Activated naive CD4-positive, alpha-beta T cell treated with anti-CD3 and anti-CD28 coated beads, Interleukin-2, amount 50 U/mL, for 16 hours (primary cell): Measurements from ENCODE around the gene CLN6.
"Not testable (repeated sequence)": the region's sequence is repeated elsewhere in the genome, so short reads cannot be mapped to it uniquely, and the experiment has no call there.

Experiments used
- DNase-seq: peaks from one replicate; pipeline ENCODE4 v3.0.0-alpha.2; 2020

CLN6 gene

DNA sequence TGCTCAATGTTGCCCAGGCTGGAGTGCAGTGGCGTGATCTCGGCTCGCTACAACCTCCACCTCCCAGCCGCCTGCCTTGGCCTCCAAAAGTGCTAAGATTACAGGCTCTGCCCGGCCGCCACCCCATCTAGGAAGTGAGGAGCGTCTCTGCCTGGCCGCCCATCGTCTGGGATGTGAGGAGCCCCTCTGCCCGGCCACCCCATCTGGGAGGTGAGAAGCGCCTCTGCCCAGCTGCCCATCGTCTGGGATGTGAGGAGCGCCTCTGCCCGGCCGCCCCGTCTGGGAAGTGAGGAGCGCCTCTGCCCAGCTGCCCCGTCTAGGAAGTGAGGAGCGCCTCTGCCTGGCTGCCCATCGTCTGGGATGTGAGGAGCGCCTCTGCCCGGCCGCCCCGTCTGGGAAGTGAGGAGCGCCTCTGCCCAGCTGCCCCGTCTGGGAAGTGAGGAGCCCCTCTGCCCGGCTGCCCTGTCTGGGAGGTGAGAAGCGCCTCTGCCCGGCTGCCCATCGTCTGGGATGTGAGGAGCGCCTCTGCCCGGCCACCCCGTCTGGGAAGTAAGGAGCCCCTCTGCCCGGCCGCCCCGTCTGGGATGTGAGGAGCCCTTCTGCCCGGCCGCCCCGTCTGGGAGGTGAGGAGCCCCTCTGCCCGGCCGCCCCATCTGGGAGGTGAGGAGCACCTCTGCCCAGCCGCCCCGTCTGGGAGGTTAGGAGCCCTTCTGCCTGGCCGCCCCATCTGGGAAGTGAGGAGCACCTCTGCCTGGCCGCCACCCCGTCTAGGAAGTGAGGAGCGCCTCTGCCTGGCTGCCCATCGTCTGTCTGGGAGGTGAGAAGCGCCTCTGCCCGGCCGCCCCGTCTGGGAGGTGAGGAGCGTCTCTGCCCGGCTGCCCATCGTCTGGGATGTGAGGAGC is 7.7 kb downstream of the CLN6 start:
- DNase-seq: not testable (repeated sequence)

DNA sequence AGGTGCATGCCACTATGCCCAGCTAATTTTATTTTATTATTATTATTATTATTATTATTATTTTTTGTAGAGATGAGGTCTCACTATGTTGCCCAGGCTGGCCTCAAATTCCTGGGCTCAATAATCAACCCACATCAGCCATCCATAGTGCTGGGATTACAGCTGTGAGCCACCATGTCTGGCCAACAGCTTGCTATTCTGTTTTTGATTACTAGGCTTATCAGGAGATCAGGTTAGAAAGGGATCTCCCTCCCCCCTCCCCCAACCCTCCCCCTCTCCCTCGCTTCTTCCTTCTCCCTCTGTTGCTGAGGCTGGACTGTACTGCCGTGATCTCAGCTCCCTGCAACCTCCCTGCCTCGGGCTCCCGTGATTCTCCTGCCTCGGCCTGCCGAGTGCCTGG is 8.6 kb downstream of the CLN6 start:
- DNase-seq: no peak

- no peak for DNase-seq
These were observed 9.0 kb downstream of the CLN6 start for GRCh38 chr15:68220489-68220888.

- no peak for DNase-seq
These were observed 10.4 kb downstream of the CLN6 start for GRCh38 chr15:68218847-68219798.

DNA sequence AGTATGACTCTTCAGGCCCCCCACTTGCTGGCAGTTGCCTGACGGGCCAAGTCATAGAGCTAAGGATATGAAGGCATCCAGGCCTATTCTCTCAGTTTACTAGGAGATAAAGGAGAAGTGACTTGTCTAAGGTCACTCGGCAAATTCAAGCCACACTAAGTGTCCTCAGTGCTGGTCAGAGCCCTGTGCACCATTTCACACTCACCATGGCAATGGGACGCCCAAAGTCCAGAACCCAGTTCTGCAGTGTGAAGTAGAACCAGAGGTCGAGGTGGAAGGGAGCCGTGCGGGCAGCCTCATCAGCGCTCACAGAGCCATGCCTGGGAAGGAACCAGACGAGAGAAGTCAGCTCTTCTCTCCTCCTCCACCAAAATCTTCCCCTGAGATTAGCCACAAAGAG is 11.2 kb downstream of the CLN6 start:
- DNase-seq: no peak

DNA sequence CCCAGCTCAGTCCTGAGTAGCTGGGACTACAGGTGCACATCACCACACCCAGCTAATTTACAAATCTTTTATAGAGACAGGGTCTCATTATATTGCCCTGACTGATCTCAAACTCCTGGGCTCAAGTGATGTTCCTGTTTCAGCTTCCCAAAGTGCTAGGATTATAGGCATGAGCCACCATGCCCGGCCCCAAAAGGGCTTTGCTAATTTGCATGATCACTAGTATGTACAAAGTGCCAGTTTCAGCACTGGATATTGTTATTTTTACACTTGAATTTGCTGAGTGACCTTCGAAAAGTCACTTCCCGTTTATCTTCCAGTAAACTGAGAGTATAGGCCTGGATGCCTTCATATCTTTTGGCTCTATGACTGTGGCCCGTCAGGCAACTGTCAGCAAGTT is 12.2 kb downstream of the CLN6 start:
- no peak for DNase-seq

DNA sequence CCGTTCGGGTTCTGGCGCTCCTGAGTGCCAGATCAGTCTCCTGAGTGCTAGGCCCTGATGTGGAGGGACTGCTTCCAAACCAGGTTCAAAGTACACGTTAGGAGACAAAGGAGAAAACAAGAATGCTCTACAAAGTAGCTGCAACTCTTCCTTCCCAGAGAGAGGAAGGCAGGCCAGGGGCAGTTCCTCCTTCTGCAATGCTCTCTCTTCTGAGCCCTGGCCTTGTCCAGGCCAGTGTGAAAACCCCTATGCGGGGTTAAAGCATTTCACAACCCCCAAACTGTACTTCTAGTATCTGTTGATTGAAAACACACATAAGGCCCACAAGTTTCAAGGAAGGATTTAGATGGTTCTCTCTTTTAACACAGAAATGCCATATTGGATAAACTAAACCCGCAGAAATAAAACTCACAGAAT is 14.7 kb downstream of the CLN6 start:
- no peak for DNase-seq

DNA sequence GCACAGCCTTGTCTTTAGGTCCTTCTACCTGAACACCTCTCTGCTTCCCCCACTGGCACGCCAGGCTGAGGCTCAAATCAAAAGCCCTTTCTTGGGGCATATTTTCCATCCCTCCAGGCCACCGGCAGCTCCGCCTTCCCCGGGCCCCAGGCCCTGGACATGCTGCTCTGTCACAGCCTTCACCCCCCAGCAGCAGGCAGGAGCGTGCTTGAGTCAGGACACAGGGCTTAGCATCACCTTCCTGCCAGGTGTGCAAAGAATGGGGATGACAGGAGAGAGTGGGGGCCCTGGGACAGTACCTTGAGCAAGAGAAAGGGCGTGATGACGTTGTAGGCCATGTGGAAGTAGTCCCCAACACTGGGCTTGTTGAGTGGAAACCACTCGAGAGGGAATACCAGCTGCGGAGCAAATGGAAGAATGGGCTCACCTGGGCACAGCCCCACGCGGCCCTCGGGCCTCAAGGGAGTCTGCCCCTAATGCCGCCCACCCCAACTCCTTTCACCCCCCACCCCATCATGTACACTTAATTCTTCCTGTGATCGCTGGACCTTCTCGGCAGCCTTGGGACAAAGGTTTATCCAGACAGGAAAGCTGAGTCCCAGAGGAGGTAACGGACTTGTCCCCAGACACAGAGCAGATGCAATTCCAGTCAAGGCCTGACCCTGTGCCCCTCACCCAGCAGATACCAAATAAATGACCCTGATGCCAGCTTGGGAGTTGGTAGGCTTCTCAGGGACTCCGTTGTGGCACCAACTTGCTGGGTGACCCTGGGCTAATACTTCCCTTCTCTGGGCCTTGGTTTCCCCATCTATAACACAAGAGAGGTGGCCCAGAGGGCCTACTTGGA is 15.3 kb downstream of the CLN6 start:
- DNase-seq: no peak

- not testable (repeated sequence) for DNase-seq
These were observed 16.1 kb downstream of the CLN6 start for GRCh38 chr15:68213491-68213845.

DNA sequence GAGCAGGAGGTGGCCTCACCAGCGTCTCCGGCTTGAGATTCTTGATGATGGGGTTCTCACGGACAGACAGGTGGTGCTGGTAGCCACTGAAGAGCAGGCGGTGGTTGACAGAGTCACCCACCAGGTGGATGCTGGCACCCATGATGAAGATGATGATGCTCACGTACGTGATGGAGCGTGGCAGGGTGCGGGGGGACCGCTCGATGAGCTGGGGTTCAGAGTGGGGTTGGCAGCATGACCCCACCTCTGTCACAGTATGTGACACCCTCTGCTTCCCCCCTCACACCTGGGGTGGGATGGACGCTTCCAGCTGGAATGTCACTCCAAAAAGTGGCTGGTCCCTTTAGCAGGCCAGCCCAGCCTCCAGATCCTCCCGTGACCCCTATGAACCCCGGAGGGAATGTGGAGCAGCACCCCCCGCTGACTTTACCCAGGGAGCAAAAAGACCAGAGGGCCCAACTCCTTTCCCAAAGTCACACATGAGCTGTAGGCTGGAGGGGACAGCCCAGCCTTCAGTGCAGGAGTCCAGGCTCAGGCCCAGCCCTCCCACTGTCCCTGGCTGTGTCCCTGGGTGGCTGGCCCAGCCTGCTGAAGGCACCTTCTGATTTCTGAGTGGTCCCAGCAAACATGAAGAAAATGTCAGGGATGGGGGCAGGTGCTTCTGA is 17.7 kb downstream of the CLN6 start:
- no peak for DNase-seq

GRCh38 chr15:68210821-68211655 is 18.5 kb downstream of the CLN6 start:
- DNase-seq: peak; percentile 63

GRCh38 chr15:68210409-68210756 is 19.1 kb downstream of the CLN6 start:
- no peak for DNase-seq

DNA sequence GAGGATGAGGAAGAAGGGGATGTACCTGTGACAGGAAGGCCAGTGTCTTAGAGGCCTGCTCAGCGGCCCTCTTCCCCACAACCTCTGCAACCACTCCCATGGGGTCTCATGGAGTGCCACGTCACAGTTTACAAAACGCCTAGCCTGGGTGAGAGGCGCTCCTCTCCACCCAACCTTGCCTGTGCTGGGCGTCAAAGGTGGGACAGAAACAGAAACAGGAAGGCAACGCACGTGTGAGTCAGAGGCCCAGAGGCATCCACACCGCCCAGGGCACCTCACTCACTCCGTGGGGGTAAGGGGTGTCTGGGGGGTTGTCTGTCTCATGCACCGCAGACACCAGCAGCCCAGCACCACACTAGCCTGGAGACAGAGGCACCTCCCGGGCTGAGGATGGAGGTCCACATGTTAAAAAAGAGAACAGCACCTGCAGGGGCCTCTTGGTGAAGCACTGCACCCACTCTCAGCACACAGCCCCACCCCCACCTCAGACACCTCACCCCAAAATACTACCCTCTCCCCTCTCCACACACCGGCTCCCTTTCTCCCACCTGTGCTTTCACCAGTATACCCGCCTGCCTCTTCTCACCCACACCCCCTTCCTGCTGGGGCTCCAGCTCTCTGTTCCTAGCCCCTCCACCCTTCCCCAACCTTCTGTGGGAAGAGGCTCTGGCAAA is 19.7 kb downstream of the CLN6 start:
- peak; percentile 47 for DNase-seq

GRCh38 chr15:68209272-68209671 is 20.3 kb downstream of the CLN6 start:
- DNase-seq: no peak

GRCh38 chr15:68208636-68209240 is 20.8 kb downstream of the CLN6 start:
- no peak for DNase-seq

DNA sequence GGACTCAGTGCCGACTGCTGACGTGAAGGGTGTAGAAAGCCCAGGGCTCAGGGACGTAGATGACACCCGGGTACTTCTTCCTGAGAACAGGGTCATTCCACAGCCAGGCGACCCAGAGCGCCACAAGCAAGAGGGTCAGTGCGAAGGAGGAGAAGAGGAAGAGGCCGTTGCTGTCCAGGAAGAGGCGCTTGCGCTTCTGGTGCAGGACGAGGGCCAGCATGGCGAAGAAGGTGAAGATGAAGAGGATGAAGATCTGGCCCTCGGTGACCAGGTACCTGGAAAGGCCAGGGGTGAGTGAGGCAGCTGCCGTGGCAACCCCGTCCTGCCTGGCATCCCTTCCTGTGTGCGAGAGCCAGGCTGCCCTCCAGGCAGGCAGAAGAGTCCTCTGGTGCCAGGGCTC is 21.4 kb downstream of the CLN6 start:
- no peak for DNase-seq

DNA sequence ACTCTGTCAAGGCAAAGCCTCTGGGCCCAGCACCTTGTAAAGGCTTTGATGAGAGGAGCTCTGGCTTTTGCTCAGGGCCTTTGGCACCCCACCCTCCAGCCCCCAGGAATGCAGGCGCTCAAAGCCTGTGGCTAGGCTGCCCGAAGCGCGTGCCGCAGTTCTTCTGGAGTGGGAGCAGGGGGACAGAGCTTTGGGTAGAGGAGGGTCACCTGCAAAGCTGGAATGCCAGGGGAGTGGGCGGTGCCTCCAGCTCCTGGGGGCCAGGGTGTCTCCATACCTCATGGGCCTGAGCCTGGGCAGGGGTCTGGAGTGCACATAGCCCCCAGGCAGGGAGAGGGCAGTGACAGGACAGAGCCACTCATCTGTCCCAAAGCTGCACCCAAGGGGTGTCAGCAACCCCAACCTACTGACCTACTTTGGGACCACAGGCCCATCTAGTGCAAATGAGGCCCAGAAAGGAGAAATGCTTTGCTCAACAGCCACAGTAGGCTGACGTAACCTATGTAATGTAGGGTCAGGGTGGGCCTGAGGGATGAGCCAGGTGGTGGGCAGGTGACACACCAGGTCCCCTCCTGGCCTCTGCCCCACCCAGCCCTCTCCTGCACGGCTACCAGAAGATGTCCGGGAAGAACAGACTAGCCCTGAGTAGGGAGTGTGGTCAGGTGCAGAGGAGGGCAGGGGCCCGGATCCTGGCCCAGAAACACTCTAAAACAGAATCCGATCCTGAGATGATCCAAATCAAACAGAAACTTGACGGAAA is 22.2 kb downstream of the CLN6 start:
- no peak for DNase-seq

- no peak for DNase-seq
These were observed 22.8 kb downstream of the CLN6 start for GRCh38 chr15:68206711-68207151.

- DNase-seq: no peak
These were observed 23.5 kb downstream of the CLN6 start for GRCh38 chr15:68205954-68206539.
